ENCODE measurements around the gene CDH4.

CDH4 gene

GRCh38 chr20:61251529-61252393 is at the start of gene CDH4:
Gene CDH4 (plus strand): TSS chr20:61252261.
- no peaks in the 10 kb centered on the region for H3K36me3 ChIP-seq (ENCODE audit: control insufficient read depth in 2 of 2, insufficient read depth in 2 of 2, low read length in 2 of 2)
- no peak within 1 kb of the TSS for H3K27ac ChIP-seq (ENCODE audit: low read depth in 2 of 2, low read length in 2 of 2)
- H3K9me3 ChIP-seq (ENCODE audit: control insufficient read depth in 2 of 2, low read length in 2 of 2) = no peaks in the 10 kb centered on the region
- no peak within 1 kb of the TSS for H3K9ac ChIP-seq (ENCODE audit: low read depth in 1 of 2, low read length in 2 of 2)
- H3K4me3 ChIP-seq (ENCODE audit: low read length in 2 of 2) = no peak within 1 kb of the TSS
- H3K27me3 ChIP-seq (ENCODE audit: control insufficient read depth in 2 of 2, insufficient read depth in 2 of 2, low read length in 2 of 2) = peaks cover 23 to 40% of the 10 kb centered on the region in 2 donors
- H3K4me1 ChIP-seq (ENCODE audit: control insufficient read depth in 2 of 2, insufficient read depth in 2 of 2, low read length in 2 of 2) = no peaks in the 10 kb centered on the region

- no peak overlapping the region for H3K9ac ChIP-seq (ENCODE audit: low read depth in 1 of 2, low read length in 2 of 2)
- H3K27me3 ChIP-seq (ENCODE audit: control insufficient read depth in 2 of 2, insufficient read depth in 2 of 2, low read length in 2 of 2) = no peaks in the 10 kb centered on the region
- H3K4me1 ChIP-seq (ENCODE audit: control insufficient read depth in 2 of 2, insufficient read depth in 2 of 2, low read length in 2 of 2) = no peaks in the 10 kb centered on the region
- H3K36me3 ChIP-seq (ENCODE audit: control insufficient read depth in 2 of 2, insufficient read depth in 2 of 2, low read length in 2 of 2) = no peaks in the 10 kb centered on the region
- H3K9me3 ChIP-seq (ENCODE audit: control insufficient read depth in 2 of 2, low read length in 2 of 2) = no peaks in the 10 kb centered on the region
- no peak overlapping the region for H3K4me3 ChIP-seq (ENCODE audit: low read length in 2 of 2)
- H3K27ac ChIP-seq (ENCODE audit: low read depth in 2 of 2, low read length in 2 of 2) = no peak overlapping the region
These were observed 48.7 kb upstream of the CDH4 start for GRCh38 chr20:61203320-61203719.

- no peaks in the 10 kb centered on the region for H3K4me1 ChIP-seq (ENCODE audit: control insufficient read depth in 2 of 2, insufficient read depth in 2 of 2, low read length in 2 of 2)
- H3K9ac ChIP-seq (ENCODE audit: low read depth in 1 of 2, low read length in 2 of 2) = no peak overlapping the region
- H3K9me3 ChIP-seq (ENCODE audit: control insufficient read depth in 2 of 2, low read length in 2 of 2) = no peaks in the 10 kb centered on the region
- H3K27me3 ChIP-seq (ENCODE audit: control insufficient read depth in 2 of 2, insufficient read depth in 2 of 2, low read length in 2 of 2) = no peaks in the 10 kb centered on the region
- H3K27ac ChIP-seq (ENCODE audit: low read depth in 2 of 2, low read length in 2 of 2) = no peak overlapping the region
- no peak overlapping the region for H3K4me3 ChIP-seq (ENCODE audit: low read length in 2 of 2)
- H3K36me3 ChIP-seq (ENCODE audit: control insufficient read depth in 2 of 2, insufficient read depth in 2 of 2, low read length in 2 of 2) = no peaks in the 10 kb centered on the region
These were observed 47.9 kb upstream of the CDH4 start for GRCh38 chr20:61204206-61204605.

- no peaks in the 10 kb centered on the region for H3K27me3 ChIP-seq (ENCODE audit: control insufficient read depth in 2 of 2, insufficient read depth in 2 of 2, low read length in 2 of 2)
- H3K4me1 ChIP-seq (ENCODE audit: control insufficient read depth in 2 of 2, insufficient read depth in 2 of 2, low read length in 2 of 2) = no peaks in the 10 kb centered on the region
- no peaks in the 10 kb centered on the region for H3K9me3 ChIP-seq (ENCODE audit: control insufficient read depth in 2 of 2, low read length in 2 of 2)
- H3K27ac ChIP-seq (ENCODE audit: low read depth in 2 of 2, low read length in 2 of 2) = no peak overlapping the region
- no peak overlapping the region for H3K9ac ChIP-seq (ENCODE audit: low read depth in 1 of 2, low read length in 2 of 2)
- no peaks in the 10 kb centered on the region for H3K36me3 ChIP-seq (ENCODE audit: control insufficient read depth in 2 of 2, insufficient read depth in 2 of 2, low read length in 2 of 2)
- no peak overlapping the region for H3K4me3 ChIP-seq (ENCODE audit: low read length in 2 of 2)
These were observed 46.3 kb upstream of the CDH4 start for GRCh38 chr20:61205769-61206168.

- H3K9me3 ChIP-seq (ENCODE audit: control insufficient read depth in 2 of 2, low read length in 2 of 2) = no peaks in the 10 kb centered on the region
- H3K27me3 ChIP-seq (ENCODE audit: control insufficient read depth in 2 of 2, insufficient read depth in 2 of 2, low read length in 2 of 2) = no peaks in the 10 kb centered on the region
- H3K27ac ChIP-seq (ENCODE audit: low read depth in 2 of 2, low read length in 2 of 2) = no peak overlapping the region
- H3K9ac ChIP-seq (ENCODE audit: low read depth in 1 of 2, low read length in 2 of 2) = no peak overlapping the region
- no peaks in the 10 kb centered on the region for H3K36me3 ChIP-seq (ENCODE audit: control insufficient read depth in 2 of 2, insufficient read depth in 2 of 2, low read length in 2 of 2)
- H3K4me3 ChIP-seq (ENCODE audit: low read length in 2 of 2) = no peak overlapping the region
- H3K4me1 ChIP-seq (ENCODE audit: control insufficient read depth in 2 of 2, insufficient read depth in 2 of 2, low read length in 2 of 2) = no peaks in the 10 kb centered on the region
These were observed 41.2 kb upstream of the CDH4 start for GRCh38 chr20:61210862-61211261.

GRCh38 chr20:61217848-61218247 is 34.2 kb upstream of the CDH4 start:
- H3K9ac ChIP-seq (ENCODE audit: low read depth in 1 of 2, low read length in 2 of 2) = no peak overlapping the region
- no peak overlapping the region for H3K4me3 ChIP-seq (ENCODE audit: low read length in 2 of 2)
- no peaks in the 10 kb centered on the region for H3K36me3 ChIP-seq (ENCODE audit: control insufficient read depth in 2 of 2, insufficient read depth in 2 of 2, low read length in 2 of 2)
- H3K4me1 ChIP-seq (ENCODE audit: control insufficient read depth in 2 of 2, insufficient read depth in 2 of 2, low read length in 2 of 2) = no peaks in the 10 kb centered on the region
- H3K9me3 ChIP-seq (ENCODE audit: control insufficient read depth in 2 of 2, low read length in 2 of 2) = peaks cover 0 to 7% of the 10 kb centered on the region in 2 donors
- peaks cover 0 to 2% of the 10 kb centered on the region in 2 donors for H3K27me3 ChIP-seq (ENCODE audit: control insufficient read depth in 2 of 2, insufficient read depth in 2 of 2, low read length in 2 of 2)
- H3K27ac ChIP-seq (ENCODE audit: low read depth in 2 of 2, low read length in 2 of 2) = no peak overlapping the region

- H3K4me1 ChIP-seq (ENCODE audit: control insufficient read depth in 2 of 2, insufficient read depth in 2 of 2, low read length in 2 of 2) = no peaks in the 10 kb centered on the region
- peaks cover 0 to 2% of the 10 kb centered on the region in 2 donors for H3K27me3 ChIP-seq (ENCODE audit: control insufficient read depth in 2 of 2, insufficient read depth in 2 of 2, low read length in 2 of 2)
- H3K27ac ChIP-seq (ENCODE audit: low read depth in 2 of 2, low read length in 2 of 2) = no peak overlapping the region
- H3K36me3 ChIP-seq (ENCODE audit: control insufficient read depth in 2 of 2, insufficient read depth in 2 of 2, low read length in 2 of 2) = no peaks in the 10 kb centered on the region
- H3K9ac ChIP-seq (ENCODE audit: low read depth in 1 of 2, low read length in 2 of 2) = no peak overlapping the region
- H3K9me3 ChIP-seq (ENCODE audit: control insufficient read depth in 2 of 2, low read length in 2 of 2) = peaks cover 0 to 7% of the 10 kb centered on the region in 2 donors
- H3K4me3 ChIP-seq (ENCODE audit: low read length in 2 of 2) = no peak overlapping the region
These were observed 33.0 kb upstream of the CDH4 start for GRCh38 chr20:61219021-61219431.

- Histone ChIP-seq H3K27me3 (ENCODE audit: control insufficient read depth in 2 of 2, insufficient read depth in 2 of 2, low read length in 2 of 2) (peaks cover 0 to 2% of the 10 kb centered on the region in 2 donors), H3K4me1 (ENCODE audit: control insufficient read depth in 2 of 2, insufficient read depth in 2 of 2, low read length in 2 of 2) (no peaks in the 10 kb centered on the region), H3K9ac (ENCODE audit: low read depth in 1 of 2, low read length in 2 of 2) (no peak overlapping the region), H3K27ac (ENCODE audit: low read depth in 2 of 2, low read length in 2 of 2) (no peak overlapping the region), H3K36me3 (ENCODE audit: control insufficient read depth in 2 of 2, insufficient read depth in 2 of 2, low read length in 2 of 2) (no peaks in the 10 kb centered on the region), H3K4me3 (ENCODE audit: low read length in 2 of 2) (no peak overlapping the region), H3K9me3 (ENCODE audit: control insufficient read depth in 2 of 2, low read length in 2 of 2) (peaks cover 0 to 7% of the 10 kb centered on the region in 2 donors)
These were observed 31.9 kb upstream of the CDH4 start for GRCh38 chr20:61220131-61220530.

GRCh38 chr20:61220626-61221325 is 31.3 kb upstream of the CDH4 start:
- no peaks in the 10 kb centered on the region for H3K36me3 ChIP-seq (ENCODE audit: control insufficient read depth in 2 of 2, insufficient read depth in 2 of 2, low read length in 2 of 2)
- no peak overlapping the region for H3K4me3 ChIP-seq (ENCODE audit: low read length in 2 of 2)
- peaks cover 0 to 2% of the 10 kb centered on the region in 2 donors for H3K27me3 ChIP-seq (ENCODE audit: control insufficient read depth in 2 of 2, insufficient read depth in 2 of 2, low read length in 2 of 2)
- peaks cover 0 to 7% of the 10 kb centered on the region in 2 donors for H3K9me3 ChIP-seq (ENCODE audit: control insufficient read depth in 2 of 2, low read length in 2 of 2)
- H3K27ac ChIP-seq (ENCODE audit: low read depth in 2 of 2, low read length in 2 of 2) = no peak overlapping the region
- H3K9ac ChIP-seq (ENCODE audit: low read depth in 1 of 2, low read length in 2 of 2) = no peak overlapping the region
- H3K4me1 ChIP-seq (ENCODE audit: control insufficient read depth in 2 of 2, insufficient read depth in 2 of 2, low read length in 2 of 2) = no peaks in the 10 kb centered on the region

- Histone ChIP-seq H3K4me3 (ENCODE audit: low read length in 2 of 2) (no peak overlapping the region), H3K4me1 (ENCODE audit: control insufficient read depth in 2 of 2, insufficient read depth in 2 of 2, low read length in 2 of 2) (no peaks in the 10 kb centered on the region), H3K9me3 (ENCODE audit: control insufficient read depth in 2 of 2, low read length in 2 of 2) (peaks cover 0 to 7% of the 10 kb centered on the region in 2 donors), H3K27me3 (ENCODE audit: control insufficient read depth in 2 of 2, insufficient read depth in 2 of 2, low read length in 2 of 2) (peaks cover 0 to 2% of the 10 kb centered on the region in 2 donors), H3K9ac (ENCODE audit: low read depth in 1 of 2, low read length in 2 of 2) (no peak overlapping the region), H3K27ac (ENCODE audit: low read depth in 2 of 2, low read length in 2 of 2) (no peak overlapping the region), H3K36me3 (ENCODE audit: control insufficient read depth in 2 of 2, insufficient read depth in 2 of 2, low read length in 2 of 2) (no peaks in the 10 kb centered on the region)
These were observed 29.4 kb upstream of the CDH4 start for GRCh38 chr20:61222699-61223098.

Data from mucosa of rectum (tissue), 2 donors.